ENCODE measurements around the gene SLC12A4.
A peak's percentile ranks its signal among the peaks of the same experiment; 100 is the strongest.

SLC12A4 gene

DNA sequence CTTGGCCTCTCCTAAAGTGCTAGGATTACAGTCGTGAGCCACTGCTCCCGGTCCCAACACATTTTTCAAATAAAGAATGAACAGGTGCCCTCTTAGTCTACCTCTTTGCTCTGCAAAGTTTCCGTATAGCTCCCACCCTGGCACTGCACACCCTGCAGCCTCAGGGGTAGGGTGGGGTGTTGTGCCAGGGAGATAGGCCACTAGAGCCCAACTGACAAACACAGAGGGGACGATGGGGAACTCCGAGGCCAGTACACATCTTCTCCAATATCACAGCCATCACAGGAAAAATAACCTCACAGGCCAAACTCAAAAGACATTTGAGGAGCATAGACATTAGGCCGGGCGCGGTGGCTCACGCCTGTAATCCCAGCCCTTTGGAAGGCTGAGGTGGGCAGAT lies 2.7 kb upstream of the SLC12A4 start:
- TF ChIP-seq, protein P1, sequence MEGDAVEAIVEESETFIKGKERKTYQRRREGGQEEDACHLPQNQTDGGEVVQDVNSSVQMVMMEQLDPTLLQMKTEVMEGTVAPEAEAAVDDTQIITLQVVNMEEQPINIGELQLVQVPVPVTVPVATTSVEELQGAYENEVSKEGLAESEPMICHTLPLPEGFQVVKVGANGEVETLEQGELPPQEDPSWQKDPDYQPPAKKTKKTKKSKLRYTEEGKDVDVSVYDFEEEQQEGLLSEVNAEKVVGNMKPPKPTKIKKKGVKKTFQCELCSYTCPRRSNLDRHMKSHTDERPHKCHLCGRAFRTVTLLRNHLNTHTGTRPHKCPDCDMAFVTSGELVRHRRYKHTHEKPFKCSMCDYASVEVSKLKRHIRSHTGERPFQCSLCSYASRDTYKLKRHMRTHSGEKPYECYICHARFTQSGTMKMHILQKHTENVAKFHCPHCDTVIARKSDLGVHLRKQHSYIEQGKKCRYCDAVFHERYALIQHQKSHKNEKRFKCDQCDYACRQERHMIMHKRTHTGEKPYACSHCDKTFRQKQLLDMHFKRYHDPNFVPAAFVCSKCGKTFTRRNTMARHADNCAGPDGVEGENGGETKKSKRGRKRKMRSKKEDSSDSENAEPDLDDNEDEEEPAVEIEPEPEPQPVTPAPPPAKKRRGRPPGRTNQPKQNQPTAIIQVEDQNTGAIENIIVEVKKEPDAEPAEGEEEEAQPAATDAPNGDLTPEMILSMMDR (IDR thresholded peaks at IDR 0.05), result no peak
- Histone ChIP-seq H3K9ac (no peak overlapping the region), H3K4me2 (ENCODE audit: low read length) (no peak overlapping the region), H3K79me2 (no peaks in the 10 kb centered on the region), H3K27me3 (ENCODE audit: control insufficient read depth, insufficient read depth, low read length) (no peaks in the 10 kb centered on the region), H3K9me3 (ENCODE audit: control insufficient read depth, low read length) (no peaks in the 10 kb centered on the region), H2AFZ (no peak overlapping the region), H3K4me3 (ENCODE audit: low read depth, low read length) (no peak overlapping the region), H3K27ac (no peak overlapping the region), H3K4me1 (peaks cover 11% of the 10 kb centered on the region), H3K36me3 (ENCODE audit: control insufficient read depth, insufficient read depth, low read length) (no peaks in the 10 kb centered on the region)

DNA sequence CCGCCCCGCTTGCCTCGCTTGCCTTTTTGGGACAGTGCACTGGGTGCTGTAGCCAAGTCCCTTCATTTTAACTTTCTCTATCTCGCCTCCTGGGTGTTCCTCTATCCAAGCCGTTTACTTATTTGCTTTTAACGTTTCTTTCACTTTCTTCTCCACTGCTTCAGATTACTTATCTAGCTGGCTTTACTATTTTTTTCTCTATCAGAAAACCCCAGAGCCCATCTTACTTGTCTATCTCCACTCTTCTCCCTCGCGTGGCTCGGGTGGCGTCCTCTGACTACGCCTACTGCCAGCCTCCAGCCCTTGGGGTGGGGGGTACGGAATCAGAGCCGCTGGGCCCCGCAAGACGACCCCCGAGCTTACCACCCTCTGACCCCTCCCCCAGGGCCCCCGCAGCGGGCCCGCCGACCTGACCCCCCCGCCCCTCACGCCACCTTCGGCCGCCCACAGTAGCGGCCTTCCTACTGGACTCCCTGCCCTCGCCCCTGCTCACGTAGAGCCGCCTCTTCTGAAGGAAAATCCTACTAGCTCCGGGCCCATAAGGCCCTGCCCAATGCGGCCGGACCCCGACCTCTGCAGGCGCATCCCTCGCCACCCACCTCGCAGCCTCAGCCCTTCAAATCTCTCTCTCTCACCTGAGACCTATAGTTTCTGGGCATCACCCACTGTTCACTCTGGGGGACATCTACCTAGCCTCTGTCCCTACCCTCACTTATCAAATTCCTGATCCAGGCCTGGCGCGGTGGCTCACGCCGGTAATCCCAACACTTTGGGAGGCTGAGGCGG lies 1.0 kb upstream of the SLC12A4 start:
- H3K79me2 ChIP-seq, result no peaks in the 10 kb centered on the region
- no peaks in the 10 kb centered on the region for H3K36me3 ChIP-seq (ENCODE audit: control insufficient read depth, insufficient read depth, low read length)
- H3K9ac ChIP-seq, result no peak overlapping the region
- peak overlapping the region; percentile 67 for H3K27ac ChIP-seq
- H3K4me1 ChIP-seq, result peaks cover 23% of the 10 kb centered on the region
- H2AFZ ChIP-seq, result peak overlapping the region; percentile 97
- peak overlapping the region; percentile 99 for H3K4me2 ChIP-seq (ENCODE audit: low read length)
- TF ChIP-seq, protein P1 (IDR thresholded peaks at IDR 0.05), result no peak
- H3K9me3 ChIP-seq (ENCODE audit: control insufficient read depth, low read length), result no peaks in the 10 kb centered on the region
- H3K4me3 ChIP-seq (ENCODE audit: low read depth, low read length), result peak overlapping the region; percentile 84
- H3K27me3 ChIP-seq (ENCODE audit: control insufficient read depth, insufficient read depth, low read length), result no peaks in the 10 kb centered on the region

DNA sequence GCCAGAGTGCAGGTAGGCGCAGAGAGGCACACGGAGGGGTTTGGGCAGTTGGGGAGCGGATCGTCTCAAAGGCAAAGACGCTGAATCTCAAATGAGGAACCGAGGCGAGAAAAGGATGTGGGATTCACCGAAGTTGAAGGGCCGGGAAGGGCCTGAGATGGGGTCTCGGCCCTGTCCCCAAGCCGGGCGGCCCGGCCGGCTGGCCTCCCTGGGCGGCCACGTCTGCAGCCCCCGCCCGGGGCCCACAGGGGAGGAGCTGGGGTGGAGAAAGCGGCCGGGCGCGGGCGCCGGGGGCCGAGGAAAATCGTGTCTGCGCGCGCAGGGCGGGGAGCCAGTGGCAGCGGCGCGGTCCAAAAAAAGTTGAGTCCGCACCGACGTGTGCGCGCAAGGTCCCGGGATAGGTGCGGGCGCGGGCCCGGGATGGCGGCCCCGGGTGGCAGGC lies 458 bp downstream of the SLC12A4 start:
- Histone ChIP-seq H3K79me2 (peaks cover 5% of the 10 kb centered on the region), H3K27ac (peak overlapping the region; percentile 67), H3K4me3 (ENCODE audit: low read depth, low read length) (peak overlapping the region; percentile 84), H3K4me2 (ENCODE audit: low read length) (peak overlapping the region; percentile 99), H3K36me3 (ENCODE audit: control insufficient read depth, insufficient read depth, low read length) (no peaks in the 10 kb centered on the region), H3K9ac (no peak overlapping the region), H3K4me1 (peaks cover 36% of the 10 kb centered on the region), H3K27me3 (ENCODE audit: control insufficient read depth, insufficient read depth, low read length) (no peaks in the 10 kb centered on the region), H2AFZ (peak overlapping the region; percentile 71), H3K9me3 (ENCODE audit: control insufficient read depth, low read length) (no peaks in the 10 kb centered on the region)
- TF ChIP-seq, protein P1 (IDR thresholded peaks at IDR 0.05), result no peak

DNA sequence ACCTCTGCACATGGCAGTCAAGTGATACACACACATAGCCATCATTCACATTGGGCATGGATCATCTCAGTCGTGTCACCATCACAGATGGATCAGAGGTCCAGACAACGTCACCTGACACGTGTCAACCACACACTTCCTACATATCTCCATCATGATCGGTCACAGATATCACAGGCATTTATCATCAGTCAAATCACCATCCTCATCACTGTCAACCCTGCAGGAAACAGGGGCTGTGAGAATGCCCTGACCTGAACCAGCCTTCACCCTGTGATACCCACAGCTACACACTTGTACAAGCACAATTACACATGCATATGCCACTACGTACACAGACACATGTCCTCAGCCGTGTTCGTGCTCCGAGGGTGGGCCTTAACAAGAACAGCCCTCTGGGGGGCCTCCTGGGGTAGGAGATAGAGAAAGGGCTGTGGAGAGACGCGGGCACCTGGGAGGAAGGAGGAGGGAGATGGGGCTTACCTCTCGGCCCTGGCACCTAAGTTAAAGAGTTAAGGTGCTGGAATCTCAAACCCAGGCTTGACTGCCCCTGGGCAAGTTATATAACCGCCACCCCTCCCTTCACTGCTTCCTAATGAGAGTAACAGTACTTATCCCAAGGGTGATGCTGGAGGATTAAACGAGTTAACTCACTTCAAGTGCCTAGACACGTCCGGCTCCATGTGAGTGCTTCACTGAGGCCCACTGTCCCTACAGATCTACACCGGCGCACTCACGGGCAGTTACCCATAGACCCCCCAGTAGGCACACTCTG lies 1.1 kb downstream of the SLC12A4 start:
- Histone ChIP-seq H3K4me3 (ENCODE audit: low read depth, low read length) (peak overlapping the region; percentile 84), H3K9ac (no peak overlapping the region), H3K4me1 (peaks cover 36% of the 10 kb centered on the region), H3K9me3 (ENCODE audit: control insufficient read depth, low read length) (no peaks in the 10 kb centered on the region), H3K4me2 (ENCODE audit: low read length) (peak overlapping the region; percentile 99), H3K27ac (peak overlapping the region; percentile 67), H3K27me3 (ENCODE audit: control insufficient read depth, insufficient read depth, low read length) (no peaks in the 10 kb centered on the region), H3K36me3 (ENCODE audit: control insufficient read depth, insufficient read depth, low read length) (no peaks in the 10 kb centered on the region), H3K79me2 (peaks cover 11% of the 10 kb centered on the region), H2AFZ (peak overlapping the region; percentile 71)
- TF ChIP-seq, protein P1 (IDR thresholded peaks at IDR 0.05), result no peak
